Measurements from ENCODE around the gene RASSF3.
"Not testable (repeated sequence)": the region's sequence is repeated elsewhere in the genome, so short reads cannot be mapped to it uniquely, and the experiment has no call there.

RASSF3 gene

DNA sequence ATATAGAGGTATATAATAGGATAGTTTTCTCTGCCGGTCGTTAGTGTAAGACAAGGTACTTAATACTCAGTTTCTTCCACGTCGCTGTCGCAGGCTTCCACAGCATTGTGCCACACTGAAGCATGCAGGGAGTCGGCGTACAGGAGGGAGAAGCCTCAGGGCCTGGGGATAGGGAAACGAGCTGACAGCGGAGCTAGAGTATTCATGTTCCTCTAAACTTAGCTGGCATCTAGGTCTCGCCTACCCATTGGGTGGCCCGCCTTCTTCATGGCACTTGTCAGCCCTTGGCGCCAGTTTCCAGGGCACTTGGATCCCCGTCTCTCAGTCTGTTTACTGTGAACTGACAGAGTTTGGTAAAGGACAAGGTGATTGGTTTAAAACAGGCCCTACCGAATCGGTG, 75.3 kb downstream of the RASSF3 start:
- no peak overlapping the region for H3K4me2 ChIP-seq (ENCODE audit: insufficient read depth, low read length)
- TF ChIP-seq EZH2 (IDR thresholded peaks at IDR 0.05; ENCODE audit: borderline replicate concordance, low read depth, low read length, severe bottlenecking): no peak
- peaks cover 9% of the 10 kb centered on the region for H3K4me1 ChIP-seq (ENCODE audit: insufficient read depth, low read length)
- no peaks in the 10 kb centered on the region for H3K9me3 ChIP-seq (ENCODE audit: insufficient read depth, low read length, severe bottlenecking)
- peaks cover 26% of the 10 kb centered on the region for H3K36me3 ChIP-seq (ENCODE audit: insufficient read depth, low read length)
- H3K79me2 ChIP-seq (ENCODE audit: insufficient read depth, low read length): peaks cover 22% of the 10 kb centered on the region
- DNase-seq (no peak), ATAC-seq (ENCODE audit: insufficient read depth, low read depth) (no peak)
- H3K27me3 ChIP-seq (ENCODE audit: insufficient read depth, low read length, poor library complexity): no peaks in the 10 kb centered on the region
- no peak overlapping the region for H3K4me3 ChIP-seq (ENCODE audit: low read depth in 1 of 2, low read length in 2 of 2)
- H4K20me1 ChIP-seq (ENCODE audit: insufficient read depth, low read length): peaks cover 8% of the 10 kb centered on the region; the same call in 1 of the 2 replicates
- no peak overlapping the region for H3K9ac ChIP-seq (ENCODE audit: low read depth, low read length)
- no peak overlapping the region for H3K27ac ChIP-seq (ENCODE audit: low read length)
- no peak overlapping the region for H2AFZ ChIP-seq (ENCODE audit: low read depth, low read length)

GRCh38 chr12:64687816-64688215, 77.5 kb downstream of the RASSF3 start:
- H3K27me3 ChIP-seq (ENCODE audit: insufficient read depth, low read length, poor library complexity): no peaks in the 10 kb centered on the region
- no peaks in the 10 kb centered on the region for H3K9me3 ChIP-seq (ENCODE audit: insufficient read depth, low read length, severe bottlenecking)
- TF ChIP-seq, protein P1, sequence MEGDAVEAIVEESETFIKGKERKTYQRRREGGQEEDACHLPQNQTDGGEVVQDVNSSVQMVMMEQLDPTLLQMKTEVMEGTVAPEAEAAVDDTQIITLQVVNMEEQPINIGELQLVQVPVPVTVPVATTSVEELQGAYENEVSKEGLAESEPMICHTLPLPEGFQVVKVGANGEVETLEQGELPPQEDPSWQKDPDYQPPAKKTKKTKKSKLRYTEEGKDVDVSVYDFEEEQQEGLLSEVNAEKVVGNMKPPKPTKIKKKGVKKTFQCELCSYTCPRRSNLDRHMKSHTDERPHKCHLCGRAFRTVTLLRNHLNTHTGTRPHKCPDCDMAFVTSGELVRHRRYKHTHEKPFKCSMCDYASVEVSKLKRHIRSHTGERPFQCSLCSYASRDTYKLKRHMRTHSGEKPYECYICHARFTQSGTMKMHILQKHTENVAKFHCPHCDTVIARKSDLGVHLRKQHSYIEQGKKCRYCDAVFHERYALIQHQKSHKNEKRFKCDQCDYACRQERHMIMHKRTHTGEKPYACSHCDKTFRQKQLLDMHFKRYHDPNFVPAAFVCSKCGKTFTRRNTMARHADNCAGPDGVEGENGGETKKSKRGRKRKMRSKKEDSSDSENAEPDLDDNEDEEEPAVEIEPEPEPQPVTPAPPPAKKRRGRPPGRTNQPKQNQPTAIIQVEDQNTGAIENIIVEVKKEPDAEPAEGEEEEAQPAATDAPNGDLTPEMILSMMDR (IDR thresholded peaks at IDR 0.05; ENCODE audit: borderline replicate concordance, extremely low read depth, low read length, poor library complexity, severe bottlenecking): no peak
- no peak for TF ChIP-seq EZH2 (IDR thresholded peaks at IDR 0.05; ENCODE audit: borderline replicate concordance, low read depth, low read length, severe bottlenecking)
- peaks cover 8% of the 10 kb centered on the region for H3K79me2 ChIP-seq (ENCODE audit: insufficient read depth, low read length)
- peaks cover 9% of the 10 kb centered on the region for H3K4me1 ChIP-seq (ENCODE audit: insufficient read depth, low read length)
- H2AFZ ChIP-seq (ENCODE audit: low read depth, low read length): no peak overlapping the region
- no peaks in the 10 kb centered on the region; the same call in 1 of the 2 replicates for H4K20me1 ChIP-seq (ENCODE audit: insufficient read depth, low read length)
- H3K36me3 ChIP-seq (ENCODE audit: insufficient read depth, low read length): peaks cover 39% of the 10 kb centered on the region
- no peak overlapping the region for H3K27ac ChIP-seq (ENCODE audit: low read length)
- ATAC-seq (ENCODE audit: insufficient read depth, low read depth) (no peak), DNase-seq (no peak)
- no peak overlapping the region for H3K9ac ChIP-seq (ENCODE audit: low read depth, low read length)
- H3K4me2 ChIP-seq (ENCODE audit: insufficient read depth, low read length): no peak overlapping the region
- no peak overlapping the region for H3K4me3 ChIP-seq (ENCODE audit: low read depth in 1 of 2, low read length in 2 of 2)

DNA sequence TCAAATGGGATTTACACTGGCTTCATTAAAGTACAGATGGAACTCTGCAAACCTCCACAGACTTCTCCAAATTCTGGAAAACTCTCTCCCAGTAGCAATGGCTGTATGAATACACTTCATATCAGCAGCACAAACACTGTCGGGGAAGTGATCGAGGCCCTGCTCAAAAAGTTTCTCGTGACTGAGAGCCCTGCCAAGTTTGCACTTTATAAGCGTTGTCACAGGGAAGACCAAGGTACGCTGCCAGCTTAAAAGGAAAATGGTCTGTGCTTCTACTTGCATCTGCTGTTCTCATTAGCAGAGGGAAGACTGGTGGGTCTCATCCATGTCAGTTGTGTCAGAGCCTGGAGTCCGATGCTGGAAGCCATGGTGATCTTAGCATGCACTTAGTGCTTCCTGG, 77.9 kb downstream of the RASSF3 start:
- Histone ChIP-seq H3K4me2 (ENCODE audit: insufficient read depth, low read length) (no peak overlapping the region), H3K27me3 (ENCODE audit: insufficient read depth, low read length, poor library complexity) (no peaks in the 10 kb centered on the region), H3K79me2 (ENCODE audit: insufficient read depth, low read length) (peaks cover 4% of the 10 kb centered on the region; the same call in 1 of the 2 replicates), H3K9ac (ENCODE audit: low read depth, low read length) (no peak overlapping the region), H4K20me1 (ENCODE audit: insufficient read depth, low read length) (no peaks in the 10 kb centered on the region; the same call in 1 of the 2 replicates), H3K27ac (ENCODE audit: low read length) (no peak overlapping the region), H3K9me3 (ENCODE audit: insufficient read depth, low read length, severe bottlenecking) (no peaks in the 10 kb centered on the region), H3K4me1 (ENCODE audit: insufficient read depth, low read length) (peaks cover 9% of the 10 kb centered on the region), H3K36me3 (ENCODE audit: insufficient read depth, low read length) (peaks cover 39% of the 10 kb centered on the region), H3K4me3 (ENCODE audit: low read depth in 1 of 2, low read length in 2 of 2) (no peak overlapping the region), H2AFZ (ENCODE audit: low read depth, low read length) (no peak overlapping the region)
- ATAC-seq (ENCODE audit: insufficient read depth, low read depth) (no peak), DNase-seq (no peak)
- no peak for TF ChIP-seq EZH2 (IDR thresholded peaks at IDR 0.05; ENCODE audit: borderline replicate concordance, low read depth, low read length, severe bottlenecking)
- TF ChIP-seq, protein P1 (IDR thresholded peaks at IDR 0.05; ENCODE audit: borderline replicate concordance, extremely low read depth, low read length, poor library complexity, severe bottlenecking): no peak

DNA sequence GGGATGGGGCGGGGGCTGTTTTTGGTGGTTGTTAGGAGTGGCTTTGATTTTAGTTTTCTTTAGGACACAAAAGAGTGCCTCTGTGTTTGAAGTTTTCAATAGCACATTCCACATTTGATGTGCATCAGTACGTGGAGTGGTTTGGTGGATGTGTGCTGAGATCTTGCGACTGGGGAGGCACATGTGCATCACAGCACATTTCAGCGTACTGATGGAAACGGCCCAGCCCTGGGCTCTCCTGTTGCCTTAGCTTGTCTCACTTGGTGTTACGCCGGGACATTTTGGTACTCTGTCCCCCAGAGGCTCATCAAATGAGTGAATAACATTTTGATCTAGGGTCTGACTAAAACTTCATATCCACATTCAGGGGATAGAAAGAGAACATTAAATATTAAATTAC, 78.4 kb downstream of the RASSF3 start:
- 0 out of 2 replicates have a peak, but pooled peaks cover 2% of the 10 kb centered on the region for H3K79me2 ChIP-seq (ENCODE audit: insufficient read depth, low read length)
- H3K27me3 ChIP-seq (ENCODE audit: insufficient read depth, low read length, poor library complexity): no peaks in the 10 kb centered on the region
- TF ChIP-seq, protein P1 (IDR thresholded peaks at IDR 0.05; ENCODE audit: borderline replicate concordance, extremely low read depth, low read length, poor library complexity, severe bottlenecking): no peak
- TF ChIP-seq EZH2 (IDR thresholded peaks at IDR 0.05; ENCODE audit: borderline replicate concordance, low read depth, low read length, severe bottlenecking): no peak
- DNase-seq (no peak), ATAC-seq (ENCODE audit: insufficient read depth, low read depth) (no peak)
- H4K20me1 ChIP-seq (ENCODE audit: insufficient read depth, low read length): no peaks in the 10 kb centered on the region; the same call in 1 of the 2 replicates
- no peak overlapping the region for H3K4me3 ChIP-seq (ENCODE audit: low read depth in 1 of 2, low read length in 2 of 2)
- no peak overlapping the region for H2AFZ ChIP-seq (ENCODE audit: low read depth, low read length)
- no peak overlapping the region for H3K9ac ChIP-seq (ENCODE audit: low read depth, low read length)
- H3K4me2 ChIP-seq (ENCODE audit: insufficient read depth, low read length): no peak overlapping the region
- no peaks in the 10 kb centered on the region for H3K9me3 ChIP-seq (ENCODE audit: insufficient read depth, low read length, severe bottlenecking)
- H3K4me1 ChIP-seq (ENCODE audit: insufficient read depth, low read length): peaks cover 9% of the 10 kb centered on the region
- no peak overlapping the region for H3K27ac ChIP-seq (ENCODE audit: low read length)
- peaks cover 43% of the 10 kb centered on the region for H3K36me3 ChIP-seq (ENCODE audit: insufficient read depth, low read length)

DNA sequence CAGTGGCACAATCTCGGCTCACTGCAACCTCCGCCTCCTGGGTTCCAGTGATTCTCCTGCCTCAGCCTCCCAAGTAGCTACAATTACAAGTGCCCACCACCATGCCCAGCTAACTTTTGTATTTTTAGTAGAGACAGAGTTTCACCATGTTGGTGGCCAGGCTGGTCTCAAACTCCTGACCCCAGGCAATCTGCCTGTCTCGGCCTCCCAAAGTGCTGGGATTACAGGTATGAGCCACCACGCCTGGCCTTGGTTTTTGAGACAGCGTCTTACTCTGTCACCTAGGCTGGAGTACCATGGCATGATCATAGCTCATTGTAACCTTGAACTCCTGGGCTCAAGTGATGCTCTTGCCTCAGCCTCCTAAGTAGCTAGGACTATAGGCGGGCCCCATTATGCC, 79.9 kb downstream of the RASSF3 start:
- not testable (repeated sequence) for H3K9me3 ChIP-seq (ENCODE audit: insufficient read depth, low read length, severe bottlenecking); ATAC-seq (ENCODE audit: insufficient read depth, low read depth); H4K20me1 ChIP-seq (ENCODE audit: insufficient read depth, low read length); H3K4me2 ChIP-seq (ENCODE audit: insufficient read depth, low read length); DNase-seq; H3K27ac ChIP-seq (ENCODE audit: low read length); H3K9ac ChIP-seq (ENCODE audit: low read depth, low read length); H3K4me3 ChIP-seq (ENCODE audit: low read depth in 1 of 2, low read length in 2 of 2); H3K27me3 ChIP-seq (ENCODE audit: insufficient read depth, low read length, poor library complexity); H3K4me1 ChIP-seq (ENCODE audit: insufficient read depth, low read length); H3K79me2 ChIP-seq (ENCODE audit: insufficient read depth, low read length); H2AFZ ChIP-seq (ENCODE audit: low read depth, low read length)
- H3K36me3 ChIP-seq (ENCODE audit: insufficient read depth, low read length): peaks cover 54% of the 10 kb centered on the region

Data from DND-41 (cell line).